Hypothalamus (tissue), 51 donors: ENCODE data around the gene DHTKD1.

ENCODE experiments used
- DNase-seq, 51 donors: peaks; one replicate each; lab custom pipeline; 2025; lab: John Stamatoyannopoulos, UW

The DHTKD1 gene, protein sequence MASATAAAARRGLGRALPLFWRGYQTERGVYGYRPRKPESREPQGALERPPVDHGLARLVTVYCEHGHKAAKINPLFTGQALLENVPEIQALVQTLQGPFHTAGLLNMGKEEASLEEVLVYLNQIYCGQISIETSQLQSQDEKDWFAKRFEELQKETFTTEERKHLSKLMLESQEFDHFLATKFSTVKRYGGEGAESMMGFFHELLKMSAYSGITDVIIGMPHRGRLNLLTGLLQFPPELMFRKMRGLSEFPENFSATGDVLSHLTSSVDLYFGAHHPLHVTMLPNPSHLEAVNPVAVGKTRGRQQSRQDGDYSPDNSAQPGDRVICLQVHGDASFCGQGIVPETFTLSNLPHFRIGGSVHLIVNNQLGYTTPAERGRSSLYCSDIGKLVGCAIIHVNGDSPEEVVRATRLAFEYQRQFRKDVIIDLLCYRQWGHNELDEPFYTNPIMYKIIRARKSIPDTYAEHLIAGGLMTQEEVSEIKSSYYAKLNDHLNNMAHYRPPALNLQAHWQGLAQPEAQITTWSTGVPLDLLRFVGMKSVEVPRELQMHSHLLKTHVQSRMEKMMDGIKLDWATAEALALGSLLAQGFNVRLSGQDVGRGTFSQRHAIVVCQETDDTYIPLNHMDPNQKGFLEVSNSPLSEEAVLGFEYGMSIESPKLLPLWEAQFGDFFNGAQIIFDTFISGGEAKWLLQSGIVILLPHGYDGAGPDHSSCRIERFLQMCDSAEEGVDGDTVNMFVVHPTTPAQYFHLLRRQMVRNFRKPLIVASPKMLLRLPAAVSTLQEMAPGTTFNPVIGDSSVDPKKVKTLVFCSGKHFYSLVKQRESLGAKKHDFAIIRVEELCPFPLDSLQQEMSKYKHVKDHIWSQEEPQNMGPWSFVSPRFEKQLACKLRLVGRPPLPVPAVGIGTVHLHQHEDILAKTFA

DNA sequence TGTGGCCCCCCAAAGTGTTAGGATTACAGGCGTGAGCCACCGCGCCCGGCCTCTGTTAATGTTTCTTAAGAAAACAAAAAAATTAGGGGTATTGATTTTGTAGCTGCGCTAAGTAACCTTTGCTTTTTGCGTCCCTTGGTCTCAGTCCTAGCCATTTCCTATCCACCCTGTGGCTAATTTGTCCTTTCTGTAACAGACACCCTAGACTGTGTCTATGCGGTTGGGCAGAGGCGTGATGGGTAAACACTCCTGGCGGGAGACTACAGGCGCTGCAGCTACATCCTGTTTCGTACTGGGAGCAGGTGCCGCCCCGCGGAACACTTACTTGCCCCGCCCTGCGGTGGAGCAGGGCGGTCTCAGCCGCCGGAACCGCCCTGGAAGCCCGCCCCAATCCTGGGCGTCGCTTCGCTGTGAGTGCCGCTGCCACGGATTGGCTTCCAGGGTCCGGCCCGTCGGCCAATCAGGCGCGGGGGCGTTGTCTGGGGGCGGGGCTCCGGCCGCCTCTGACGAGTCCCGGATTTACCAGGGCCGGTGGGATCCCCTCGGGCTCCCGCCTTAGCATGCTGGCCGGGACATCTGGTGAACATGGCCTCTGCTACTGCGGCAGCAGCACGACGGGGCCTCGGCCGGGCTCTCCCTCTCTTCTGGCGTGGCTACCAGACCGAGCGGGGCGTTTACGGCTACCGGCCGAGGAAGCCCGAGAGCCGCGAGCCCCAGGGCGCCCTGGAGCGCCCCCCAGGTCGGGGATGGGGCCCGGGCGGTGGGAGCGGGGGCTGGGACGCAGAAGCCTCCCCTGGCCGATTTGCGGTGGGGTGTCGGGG, at the start of gene DHTKD1:
Gene DHTKD1, plus strand, starts transcription at position 506 of the 821 bp plus-strand sequence. Its CDS starts 80 bp downstream, at position 586.
- peak; percentile 56 to 100 (median 97) for DNase-seq

DNA sequence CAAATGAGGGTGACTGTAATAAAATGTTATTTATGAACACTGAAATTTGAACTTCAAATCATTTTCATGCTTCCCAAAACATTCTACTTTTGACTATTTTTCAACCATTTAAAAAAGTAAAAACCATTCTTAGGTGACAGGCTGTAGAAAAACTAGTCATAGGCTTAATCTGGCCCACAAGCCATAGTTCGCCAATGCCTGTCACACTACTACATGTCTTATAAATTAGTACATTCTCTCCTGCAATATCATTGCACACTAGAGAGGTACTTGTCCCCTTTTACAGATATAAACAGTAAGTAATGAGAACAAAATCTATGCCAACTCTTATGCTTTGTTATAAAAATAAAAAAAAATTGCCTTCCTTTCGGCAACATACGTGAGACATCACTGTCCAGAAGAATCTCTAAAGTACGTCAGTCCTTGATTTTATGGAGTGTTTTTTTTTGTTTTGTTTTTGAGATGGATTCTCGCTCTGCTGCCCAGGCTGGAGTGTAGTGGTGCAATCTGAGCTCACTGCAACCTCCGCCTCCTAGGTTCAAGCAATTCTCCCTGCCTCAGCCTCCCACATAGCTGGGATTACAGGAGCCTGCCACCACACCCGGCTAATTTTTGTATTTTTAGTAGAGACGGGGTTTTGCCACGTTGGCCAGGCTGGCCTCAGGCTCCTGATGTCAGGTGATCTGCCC, 49.3 kb upstream of the DHTKD1 start:
- DNase-seq = no peak

GRCh38 chr10:12020574-12020973, 48.2 kb upstream of the DHTKD1 start:
- DNase-seq = no peak

- DNase-seq = no peak
These were observed 46.0 kb upstream of the DHTKD1 start for GRCh38 chr10:12022580-12023257.

DNA sequence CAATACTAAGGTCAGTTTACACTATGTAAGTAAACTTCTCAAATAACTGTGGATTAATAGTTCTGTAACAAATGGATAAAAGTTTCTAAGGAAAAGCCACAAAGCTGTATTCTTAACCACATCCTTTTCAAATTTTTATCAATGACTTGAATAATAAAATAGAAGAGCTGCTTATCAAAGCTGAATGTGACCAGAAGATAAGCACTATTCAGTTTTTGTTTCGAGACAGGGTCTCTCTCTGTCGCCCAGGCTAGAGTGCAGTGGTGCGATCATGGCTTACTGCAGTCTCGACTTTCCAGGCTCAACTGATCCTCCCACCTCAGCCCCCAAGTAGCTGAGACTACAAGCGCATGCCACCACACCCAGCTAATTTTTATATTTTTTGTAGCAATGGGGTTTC, 43.2 kb upstream of the DHTKD1 start:
- DNase-seq = no peak

DNA sequence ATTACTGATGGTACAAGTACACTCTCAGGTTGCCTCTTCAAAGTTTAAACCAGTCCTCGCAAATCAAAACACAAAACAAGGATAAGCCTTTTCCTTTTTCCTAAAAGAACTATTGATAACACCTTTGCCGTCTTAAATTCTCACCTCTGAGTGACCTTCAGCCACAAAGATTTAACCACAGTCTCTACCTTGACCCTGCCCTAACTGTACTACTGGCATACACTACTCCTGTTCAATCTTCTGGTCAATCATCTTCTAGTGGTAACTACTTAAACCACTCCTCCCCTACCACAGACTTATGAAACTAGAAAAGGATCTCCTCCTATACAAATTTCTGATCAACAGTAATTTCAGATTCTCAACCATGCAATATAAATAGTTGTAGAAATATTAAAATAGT, 41.2 kb upstream of the DHTKD1 start:
- DNase-seq = no peak

DNA sequence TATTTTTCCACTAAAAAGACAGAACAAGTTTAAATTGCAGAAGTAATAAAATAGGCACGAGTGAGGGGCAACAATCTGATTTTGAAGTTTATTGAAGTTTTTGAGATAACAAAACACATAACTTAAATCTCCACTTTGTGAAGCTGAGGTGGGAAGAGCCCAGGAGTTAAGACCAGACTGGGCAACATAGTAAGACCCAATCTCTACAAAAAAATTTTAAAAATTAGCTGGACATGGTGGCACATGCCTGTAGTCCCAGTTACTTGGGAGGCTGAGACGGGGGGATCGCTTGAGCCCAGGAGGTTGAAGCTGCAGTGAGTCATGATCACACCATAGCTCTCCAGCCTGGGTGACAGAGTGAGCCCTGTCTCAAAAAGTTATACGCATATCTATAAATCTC, 37.4 kb upstream of the DHTKD1 start:
- DNase-seq = no peak

DNA sequence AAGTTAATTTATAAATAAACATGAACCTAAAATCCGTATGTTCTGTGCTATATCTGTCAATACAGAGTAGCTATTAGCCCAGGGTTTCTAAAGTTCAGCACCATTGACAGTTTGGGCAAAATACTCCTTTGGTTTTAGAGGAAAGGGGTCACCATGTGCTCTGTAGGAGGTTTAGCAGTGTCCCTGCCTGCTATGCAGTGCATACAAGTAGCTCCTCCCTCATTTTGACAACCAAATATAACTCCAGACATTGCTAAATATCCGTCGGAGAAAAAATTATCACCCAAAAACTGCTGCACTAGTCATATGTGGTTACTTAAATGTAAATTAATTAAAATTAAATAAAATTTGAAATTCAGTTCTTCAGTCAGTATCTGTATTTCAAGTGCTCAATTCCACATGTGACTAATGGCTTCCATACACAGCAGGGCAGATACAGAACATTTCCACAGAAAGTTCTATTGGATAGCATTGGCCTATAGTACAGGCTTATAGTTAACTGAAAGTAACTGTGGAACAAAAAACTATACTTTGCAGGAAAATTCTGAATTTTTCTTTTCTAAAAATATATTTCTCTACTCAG, 32.6 kb upstream of the DHTKD1 start:
- no peak for DNase-seq

DNA sequence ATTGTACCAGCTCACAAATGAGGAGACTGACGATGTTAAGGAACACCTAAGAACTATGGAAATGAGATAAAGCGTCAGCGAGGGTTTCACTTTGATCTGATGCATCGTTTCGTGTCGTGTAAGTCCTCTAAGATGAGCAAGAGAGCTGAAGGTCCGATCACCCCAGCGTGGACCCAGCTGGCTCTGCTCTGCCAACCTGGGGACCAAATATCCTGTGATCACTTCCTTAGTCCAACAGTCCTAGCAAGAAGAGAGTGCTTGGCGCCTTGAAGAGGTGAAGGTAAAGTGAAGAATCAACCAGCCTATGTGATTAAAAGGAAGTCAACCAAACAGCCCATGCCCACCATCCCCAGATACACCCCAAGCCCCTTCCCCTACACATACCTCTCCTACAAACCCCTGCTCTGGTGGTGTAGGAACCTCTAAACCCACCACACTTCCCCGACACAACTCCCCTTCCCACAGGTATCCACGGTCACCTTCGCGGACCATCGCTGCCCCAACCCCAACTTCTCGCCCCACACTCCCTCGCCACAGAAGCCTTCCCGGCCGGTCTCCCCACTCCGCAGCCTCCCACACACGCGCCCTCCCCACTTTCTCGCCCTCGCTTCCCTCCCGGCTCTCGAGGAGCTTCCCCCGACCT, 26.9 kb upstream of the DHTKD1 start:
- peak in 7 of 51 donors; percentile 1 to 49 (median 19) for DNase-seq

DNA sequence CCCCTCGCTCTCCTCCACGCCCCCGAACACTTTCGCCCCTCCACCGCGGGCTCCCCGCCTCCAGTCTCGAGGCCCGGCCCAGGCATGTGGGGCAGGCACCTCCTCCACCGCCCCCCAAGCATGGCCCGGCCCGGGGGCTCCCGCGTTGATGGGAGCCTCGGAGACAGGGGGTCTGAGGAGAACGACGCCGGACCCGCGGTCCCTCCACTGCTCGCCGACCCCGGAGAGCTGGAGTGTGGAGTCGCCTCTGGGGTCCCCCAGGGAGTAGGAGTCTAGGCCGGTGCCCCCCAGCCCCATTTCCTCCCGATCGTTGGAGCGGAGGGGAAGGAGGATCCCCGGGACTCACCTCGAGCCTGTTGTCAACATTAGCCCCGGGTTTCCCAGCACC, 26.4 kb upstream of the DHTKD1 start:
- DNase-seq = peak in 22 of 51 donors; percentile 24 to 73 (median 52)

GRCh38 chr10:12042797-12043651, 25.7 kb upstream of the DHTKD1 start, which contains the start of gene UPF2:
UPF2 (minus strand) TSS chr10:12042809; CDS start chr10:12035423, 7,386 bp downstream.
- DNase-seq = peak; percentile 85 to 99 (median 97)

- no peak for DNase-seq
These were observed 23.2 kb upstream of the DHTKD1 start for GRCh38 chr10:12045596-12045995.

- no peak for DNase-seq
These were observed 20.2 kb upstream of the DHTKD1 start for GRCh38 chr10:12048547-12048946.

GRCh38 chr10:12050528-12050927, 18.2 kb upstream of the DHTKD1 start:
- DNase-seq = no peak

GRCh38 chr10:12051241-12051640, 17.5 kb upstream of the DHTKD1 start:
- no peak for DNase-seq

DNA sequence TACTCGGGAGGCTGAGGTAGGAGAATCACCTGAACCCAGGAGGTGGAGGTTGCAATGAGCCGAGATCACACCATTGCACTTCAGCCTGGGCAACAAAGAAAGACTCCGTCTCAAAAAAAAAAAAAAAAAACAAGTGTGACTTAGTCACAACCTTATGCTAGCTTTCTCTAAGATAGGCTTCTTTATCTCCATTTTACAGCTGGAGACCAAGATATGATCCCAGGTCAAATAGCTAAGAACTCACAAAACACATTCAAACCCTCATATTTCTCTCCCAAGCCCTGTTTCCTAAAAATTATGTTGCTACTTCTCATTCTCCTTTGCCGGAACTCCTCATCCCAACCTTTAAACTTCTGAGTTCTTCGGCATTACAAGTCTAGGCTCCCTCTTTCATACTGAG, 13.0 kb upstream of the DHTKD1 start:
- DNase-seq = no peak

GRCh38 chr10:12056748-12057147, 12.0 kb upstream of the DHTKD1 start:
- DNase-seq = peak in 1 of 51 donors; percentile 2

- no peak for DNase-seq
These were observed 7.6 kb upstream of the DHTKD1 start for GRCh38 chr10:12061124-12061523.
